ENCODE results near the gene HMCN2. TPM values are rescaled to one million over a fixed set of nuclear protein-coding genes. Genes with fewer than 3 reads are reported as not detected.

HMCN2 gene
- total and polyA plus RNA-seq, 2 experiments from 2014 or later: 0.50 to 0.54 TPM

GRCh38 chr9:130298662-130299279 is 33.2 kb downstream of the HMCN2 start:
- no peaks in the 10 kb centered on the region for H3K9me3 ChIP-seq (ENCODE audit: low read depth)
- H3K9me2 ChIP-seq (replicated peaks; ENCODE audit: insufficient read depth): no peaks in the 10 kb centered on the region
- no peaks in the 10 kb centered on the region for H3K79me2 ChIP-seq
- no peaks in the 10 kb centered on the region for H3K27me3 ChIP-seq
- TF ChIP-seq EZH2phosphoT487 (IDR thresholded peaks at IDR 0.05; ENCODE audit: low read depth, severe bottlenecking, unreplicated experiment) (no peak), EZH2 (IDR thresholded peaks at IDR 0.05; ENCODE audit: borderline replicate concordance) (no peak), CTCF (IDR thresholded peaks at IDR 0.05; ENCODE audit: poor library complexity) (no peak)
- H3K4me3 ChIP-seq: no peak overlapping the region
- no peaks in the 10 kb centered on the region for H3K4me1 ChIP-seq (ENCODE audit: insufficient read depth)
- no peaks in the 10 kb centered on the region for H4K20me1 ChIP-seq (ENCODE audit: insufficient read depth, poor library complexity, severe bottlenecking)
- DNase-seq (ENCODE audit: low spot score): peak; percentile 57
- no peak overlapping the region for H2AFZ ChIP-seq
- no peak overlapping the region for H3K27ac ChIP-seq
- WGBS (ENCODE audit: low lambda C conversion rate, missing lambda C conversion rate): 66% methylated on average over 15 of the region's 15 CpGs
- H3K4me2 ChIP-seq: no peak overlapping the region
- no peaks in the 10 kb centered on the region for H3K36me3 ChIP-seq (replicated peaks; ENCODE audit: insufficient read depth, low read depth)

- H3K27me3 ChIP-seq: no peaks in the 10 kb centered on the region
- no peaks in the 10 kb centered on the region for H3K4me1 ChIP-seq (ENCODE audit: insufficient read depth)
- 66% methylated on average over 3 of the region's 4 CpGs for WGBS (ENCODE audit: low lambda C conversion rate, missing lambda C conversion rate)
- H3K79me2 ChIP-seq: no peaks in the 10 kb centered on the region
- H4K20me1 ChIP-seq (ENCODE audit: insufficient read depth, poor library complexity, severe bottlenecking): no peaks in the 10 kb centered on the region
- no peak overlapping the region for H3K4me2 ChIP-seq
- H3K36me3 ChIP-seq (replicated peaks; ENCODE audit: insufficient read depth, low read depth): no peaks in the 10 kb centered on the region
- H3K9me2 ChIP-seq (replicated peaks; ENCODE audit: insufficient read depth): no peaks in the 10 kb centered on the region
- no peak overlapping the region for H2AFZ ChIP-seq
- H3K4me3 ChIP-seq: no peak overlapping the region
- H3K9me3 ChIP-seq (ENCODE audit: low read depth): no peaks in the 10 kb centered on the region
- TF ChIP-seq CTCF (IDR thresholded peaks at IDR 0.05; ENCODE audit: poor library complexity) (no peak), EZH2 (IDR thresholded peaks at IDR 0.05; ENCODE audit: borderline replicate concordance) (no peak), EZH2phosphoT487 (IDR thresholded peaks at IDR 0.05; ENCODE audit: low read depth, severe bottlenecking, unreplicated experiment) (no peak)
- no peak for DNase-seq (ENCODE audit: low spot score)
- no peak overlapping the region for H3K27ac ChIP-seq
Observed at GRCh38 chr9:130299785-130300615, 34.4 kb downstream of the HMCN2 start.

- Histone ChIP-seq H3K36me3 (replicated peaks; ENCODE audit: insufficient read depth, low read depth) (no peaks in the 10 kb centered on the region), H3K79me2 (no peaks in the 10 kb centered on the region), H2AFZ (no peak overlapping the region), H4K20me1 (ENCODE audit: insufficient read depth, poor library complexity, severe bottlenecking) (no peaks in the 10 kb centered on the region), H3K9me2 (replicated peaks; ENCODE audit: insufficient read depth) (no peaks in the 10 kb centered on the region), H3K27me3 (no peaks in the 10 kb centered on the region), H3K4me1 (ENCODE audit: insufficient read depth) (no peaks in the 10 kb centered on the region), H3K9me3 (ENCODE audit: low read depth) (no peaks in the 10 kb centered on the region), H3K27ac (no peak overlapping the region), H3K4me2 (no peak overlapping the region), H3K4me3 (no peak overlapping the region)
- DNase-seq (ENCODE audit: low spot score): no peak
- TF ChIP-seq EZH2 (IDR thresholded peaks at IDR 0.05; ENCODE audit: borderline replicate concordance): no peak
- TF ChIP-seq CTCF (IDR thresholded peaks at IDR 0.05; ENCODE audit: poor library complexity): no peak
- no peak for TF ChIP-seq EZH2phosphoT487 (IDR thresholded peaks at IDR 0.05; ENCODE audit: low read depth, severe bottlenecking, unreplicated experiment)
- WGBS (ENCODE audit: low lambda C conversion rate, missing lambda C conversion rate): 76% methylated on average over 5 of the region's 5 CpGs
Observed at GRCh38 chr9:130300739-130301138, 35.2 kb downstream of the HMCN2 start.

Data from hepatocyte (in vitro differentiated cells).